Measurements from ENCODE around the gene SLC25A14.

- TF ChIP-seq CTCF (IDR thresholded peaks at IDR 0.05) (no peak), EZH2 (IDR thresholded peaks at IDR 0.05) (no peak), EZH2phosphoT487 (IDR thresholded peaks at IDR 0.05) (no peak)
These were observed 34.9 kb upstream of the SLC25A14 start for GRCh38 chrX:130304587-130305368.
